KOPT-K1 (cell line): Measurements from ENCODE around the gene CBLB.
A peak's percentile ranks its signal among the peaks of the same experiment; 100 is the strongest.
"Not testable (repeated sequence)": the region's sequence is repeated elsewhere in the genome, so short reads cannot be mapped to it uniquely, and the experiment has no call there.

ENCODE experiments used
- H3K27ac ChIP-seq: fragments of 200-600 bp; sonication (generic); 2 replicates; pipeline ENCODE4 v1.5.1; 2016; ENCODE audit warnings: antibody characterized with exemption, mild to moderate bottlenecking, low read depth, low read length; ENCODE audit not compliant: poor library complexity, severe bottlenecking
- H3K36me3 ChIP-seq: fragments of 200-600 bp; sonication (generic); 2 replicates; pipeline ENCODE4 v1.5.1; 2017; ENCODE audit warnings: antibody characterized with exemption, mild to moderate bottlenecking, low read length, moderate library complexity; ENCODE audit not compliant: insufficient read depth
- H3K9me3 ChIP-seq: fragments of 200-600 bp; sonication (generic); 2 replicates; pipeline ENCODE4 v1.5.1; 2017; ENCODE audit warnings: antibody characterized with exemption, low read length, mild to moderate bottlenecking; ENCODE audit not compliant: insufficient read depth, poor library complexity, severe bottlenecking

Gene CBLB

DNA sequence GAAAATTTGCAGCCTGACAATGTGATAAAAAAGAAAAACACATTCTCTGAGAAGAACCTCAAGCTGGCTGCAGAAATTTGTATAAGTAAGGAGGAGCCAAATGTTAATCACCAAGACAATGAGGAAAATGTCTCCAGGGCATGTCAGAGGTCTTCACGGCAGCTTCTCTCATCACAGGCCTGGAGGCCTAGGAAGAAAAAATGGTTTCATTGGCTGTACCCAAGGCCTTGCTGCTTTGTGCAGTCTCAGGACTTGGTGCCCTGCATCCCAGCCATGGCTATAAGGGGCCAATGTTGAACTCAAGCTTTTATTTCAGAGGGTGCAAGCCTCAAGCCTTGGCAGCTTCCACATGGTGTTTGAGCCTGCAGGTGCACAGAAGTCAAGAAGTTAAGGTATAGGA, 106.6 kb downstream of the CBLB start:
- not testable (repeated sequence) for H3K36me3 ChIP-seq

DNA sequence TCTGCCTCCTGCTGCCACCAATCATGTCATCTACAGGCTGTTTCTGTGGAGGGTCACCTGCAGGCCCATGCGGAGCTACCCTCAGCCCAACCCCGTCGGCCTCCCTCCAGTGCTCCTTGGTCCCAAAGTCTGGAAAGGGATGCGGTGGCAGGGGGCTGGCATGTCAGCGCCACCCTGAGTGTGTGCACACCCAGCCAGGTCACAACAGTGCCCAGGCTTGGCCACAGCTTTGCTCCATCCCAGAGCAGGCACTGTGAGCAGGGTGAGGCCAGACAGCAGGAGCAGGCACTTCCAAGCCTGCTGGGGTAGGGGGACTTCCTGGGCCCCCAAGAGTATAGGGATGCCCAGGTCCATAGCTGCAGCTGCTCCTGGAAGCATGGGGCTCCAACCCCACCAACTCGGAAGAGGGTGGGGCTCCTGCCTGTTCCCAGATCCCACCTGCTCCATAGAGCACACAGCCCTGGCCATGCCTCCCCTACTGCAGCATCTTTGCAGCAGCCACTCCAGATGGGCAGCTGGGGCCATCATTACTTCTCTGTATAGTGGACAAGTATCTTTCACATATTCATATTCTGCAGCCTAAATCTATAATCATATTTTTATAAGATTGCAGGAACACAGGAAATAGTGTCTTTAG, 109.3 kb downstream of the CBLB start:
- no peaks in the 10 kb centered on the region for H3K36me3 ChIP-seq
- peaks cover 46% of the 10 kb centered on the region for H3K9me3 ChIP-seq

More for the DNA sequence above, 106.6 kb downstream of the CBLB start:
- H3K9me3 ChIP-seq = peaks cover 46% of the 10 kb centered on the region
- not testable (repeated sequence) for H3K27ac ChIP-seq

DNA sequence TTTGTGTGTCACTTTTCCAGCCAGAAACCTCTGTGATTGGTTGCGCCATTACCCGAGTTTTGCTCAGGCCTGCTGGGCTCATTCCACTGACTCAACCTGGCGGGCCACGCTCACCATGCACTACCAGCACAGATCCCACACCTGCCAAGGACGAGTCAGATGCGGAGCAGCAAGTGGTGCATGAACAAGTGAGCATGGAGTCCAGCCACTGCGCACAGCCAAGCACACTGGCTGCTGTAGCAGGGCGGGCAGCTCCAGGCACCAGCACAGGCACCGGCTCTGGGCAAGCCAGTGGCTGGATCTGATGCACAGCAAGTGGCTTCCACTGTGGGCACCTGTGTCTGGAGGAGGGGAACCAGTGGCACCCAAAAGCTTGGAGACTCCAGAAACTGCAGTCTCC, 110.4 kb downstream of the CBLB start:
- Histone ChIP-seq H3K36me3 (no peaks in the 10 kb centered on the region), H3K9me3 (peaks cover 43% of the 10 kb centered on the region), H3K27ac (no peak overlapping the region)

More for the DNA sequence above, 109.3 kb downstream of the CBLB start:
- no peak overlapping the region for H3K27ac ChIP-seq

DNA sequence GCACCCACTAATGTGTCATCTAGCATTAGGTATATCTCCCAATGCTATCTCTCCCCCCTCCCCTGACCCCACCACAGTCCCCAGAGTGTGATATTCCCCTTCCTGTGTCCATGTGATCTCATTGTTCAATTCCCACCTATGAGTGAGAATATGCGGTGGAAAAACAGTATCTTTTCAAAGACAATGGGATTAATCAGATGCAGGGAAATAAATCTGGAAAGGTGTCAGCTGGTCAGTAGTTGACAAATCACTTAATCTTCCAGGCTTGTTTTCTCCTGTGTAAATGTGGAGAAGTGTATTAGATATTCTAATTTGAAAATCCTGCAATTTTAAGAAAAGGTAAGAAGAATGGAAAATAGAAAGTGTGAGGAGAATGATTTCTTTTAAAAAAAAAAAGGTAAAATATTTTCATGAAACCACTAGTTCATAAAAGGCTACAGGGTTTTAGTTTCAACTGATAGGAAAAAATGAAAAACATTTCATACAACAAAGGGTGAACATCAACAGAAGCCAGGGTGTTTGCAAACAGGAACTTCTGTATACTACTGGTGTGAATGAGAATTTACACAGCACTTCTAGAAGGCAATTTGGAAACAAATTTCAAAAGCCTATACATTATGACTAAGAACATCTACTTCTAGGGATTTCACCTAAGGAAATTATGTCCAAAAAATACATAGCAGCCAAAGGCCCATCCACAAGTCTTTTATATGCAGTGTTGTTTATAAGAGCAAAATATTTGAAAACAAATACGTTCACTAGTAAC, 113.5 kb downstream of the CBLB start:
- H3K9me3 ChIP-seq = peaks cover 17% of the 10 kb centered on the region
- H3K27ac ChIP-seq = no peak overlapping the region
- no peaks in the 10 kb centered on the region for H3K36me3 ChIP-seq

DNA sequence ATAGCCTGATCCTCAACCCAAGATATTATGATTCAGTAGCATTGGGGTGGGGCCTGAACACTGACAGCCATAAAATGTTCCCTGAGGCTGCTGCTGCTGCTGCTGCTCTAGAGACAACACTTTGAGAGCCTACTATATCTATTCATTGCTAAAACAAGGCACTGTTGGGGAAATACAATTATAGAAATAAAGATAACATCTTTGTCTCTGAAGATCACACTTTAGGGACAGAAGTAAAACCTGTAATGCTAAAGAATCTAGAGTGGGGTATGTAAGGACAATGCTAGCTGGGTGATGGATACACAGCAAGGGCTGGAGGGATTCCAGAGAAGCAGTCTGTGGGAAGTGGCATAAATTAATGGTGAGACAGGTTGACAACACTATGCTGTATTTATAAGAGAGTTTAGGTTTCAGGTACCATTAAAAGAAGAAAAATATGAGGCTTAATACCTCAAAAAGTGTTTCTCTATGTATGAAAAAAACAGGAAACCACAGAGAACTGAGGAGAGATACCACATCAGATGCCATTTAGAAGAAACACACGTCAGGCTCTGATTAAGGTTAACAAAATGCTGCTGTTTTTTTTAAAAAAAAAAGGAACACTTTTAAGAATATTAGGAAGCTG, 115.9 kb downstream of the CBLB start:
- peak overlapping the region; percentile 18 for H3K27ac ChIP-seq
- no peaks in the 10 kb centered on the region for H3K9me3 ChIP-seq
- no peaks in the 10 kb centered on the region for H3K36me3 ChIP-seq

DNA sequence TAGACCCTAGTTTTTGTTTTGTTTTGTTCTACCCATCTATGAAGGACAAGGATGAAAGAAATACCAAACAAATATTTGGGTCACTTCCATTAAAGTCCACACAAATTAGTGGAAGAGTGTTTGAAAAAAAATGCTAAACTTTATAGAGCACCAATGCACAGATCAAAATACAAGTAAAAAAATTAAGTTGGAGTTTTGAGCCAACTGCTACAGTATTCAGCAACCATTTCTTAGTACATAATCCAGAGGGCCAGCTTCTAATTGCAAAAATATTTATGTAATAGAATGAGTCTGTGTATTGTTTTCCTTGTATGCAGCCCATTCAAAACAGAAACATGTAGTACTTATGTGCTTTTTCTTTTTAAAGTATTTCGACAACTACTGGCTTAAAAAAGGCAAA, 121.1 kb downstream of the CBLB start:
- no peaks in the 10 kb centered on the region for H3K9me3 ChIP-seq
- H3K27ac ChIP-seq = no peak overlapping the region
- H3K36me3 ChIP-seq = no peaks in the 10 kb centered on the region

DNA sequence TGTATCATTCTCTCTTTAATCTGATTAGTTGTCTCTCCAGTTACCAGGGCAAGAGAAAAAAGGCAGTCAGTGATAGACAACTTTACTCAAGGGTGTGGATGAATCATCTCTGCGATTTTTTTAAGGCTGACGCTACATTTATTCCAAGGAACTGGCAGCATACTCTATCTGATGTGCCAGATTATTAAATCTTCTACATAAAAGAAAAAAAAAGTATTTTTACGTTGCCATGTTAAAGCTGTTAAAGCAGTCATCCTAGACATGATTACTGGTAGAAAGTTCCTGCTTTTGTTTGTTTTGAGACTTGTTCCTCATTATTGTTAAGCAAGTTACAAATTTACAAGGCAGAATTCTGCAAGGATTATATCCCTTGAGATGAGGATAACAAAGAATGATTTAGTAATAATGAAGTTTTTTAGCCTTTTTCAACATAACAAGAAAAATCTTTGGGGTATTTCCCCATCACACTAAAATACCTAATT, 121.7 kb downstream of the CBLB start:
- Histone ChIP-seq H3K27ac (no peak overlapping the region), H3K9me3 (no peaks in the 10 kb centered on the region), H3K36me3 (no peaks in the 10 kb centered on the region)

DNA sequence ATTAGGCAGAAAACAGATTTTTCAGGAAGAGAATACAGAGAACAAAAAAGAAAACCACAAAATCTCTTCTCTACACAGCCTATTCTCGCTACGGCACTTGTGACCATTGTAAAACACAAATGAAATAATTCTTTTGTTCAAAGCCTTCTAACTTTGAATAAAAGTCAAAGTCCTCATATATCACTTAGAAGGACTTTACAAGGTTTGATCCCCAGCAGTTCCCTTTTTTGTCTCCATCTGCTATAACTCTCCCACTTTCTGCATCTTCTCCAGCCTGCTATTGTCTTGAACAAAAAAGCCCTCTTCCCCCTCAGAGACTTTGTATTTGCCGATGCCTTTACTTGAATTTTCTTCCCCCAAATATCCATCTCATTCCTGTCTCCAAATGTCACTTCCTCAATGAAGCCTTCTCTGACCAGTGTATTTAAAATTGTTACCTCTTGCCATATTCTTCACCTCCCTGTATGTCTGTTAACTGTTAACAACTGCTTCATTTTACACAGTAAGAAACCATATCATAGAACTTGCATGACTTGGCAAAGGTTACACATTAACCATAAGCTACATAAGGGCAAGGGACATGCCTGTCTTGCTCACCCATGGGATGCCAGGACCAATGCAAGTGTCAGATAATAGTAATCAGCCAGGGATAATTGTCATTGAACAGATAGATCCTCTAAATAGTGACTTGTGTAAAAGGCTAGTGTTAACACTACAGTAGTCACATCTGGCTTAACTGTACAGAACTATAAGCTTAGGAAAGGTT, 122.4 kb downstream of the CBLB start:
- H3K36me3 ChIP-seq = no peaks in the 10 kb centered on the region
- no peaks in the 10 kb centered on the region for H3K9me3 ChIP-seq
- no peak overlapping the region for H3K27ac ChIP-seq

DNA sequence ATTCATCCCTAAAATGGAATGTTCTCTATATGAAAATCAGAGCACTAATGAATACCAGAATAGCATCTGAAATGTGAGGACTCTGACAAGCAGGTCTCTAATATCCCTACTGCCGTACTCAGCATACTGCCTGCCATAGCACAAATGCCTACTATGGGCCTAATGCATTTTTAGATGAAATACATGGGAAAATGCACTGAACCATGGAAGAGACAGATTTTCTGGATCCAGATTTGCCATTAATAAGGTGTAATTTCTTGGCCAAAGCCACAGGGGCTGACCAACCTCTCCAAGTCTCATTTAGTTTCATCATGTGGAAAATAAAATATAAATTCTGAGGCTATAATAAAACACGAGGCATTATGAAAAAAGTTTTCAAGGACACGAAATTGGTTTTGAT, 123.8 kb downstream of the CBLB start:
- no peaks in the 10 kb centered on the region for H3K36me3 ChIP-seq

DNA sequence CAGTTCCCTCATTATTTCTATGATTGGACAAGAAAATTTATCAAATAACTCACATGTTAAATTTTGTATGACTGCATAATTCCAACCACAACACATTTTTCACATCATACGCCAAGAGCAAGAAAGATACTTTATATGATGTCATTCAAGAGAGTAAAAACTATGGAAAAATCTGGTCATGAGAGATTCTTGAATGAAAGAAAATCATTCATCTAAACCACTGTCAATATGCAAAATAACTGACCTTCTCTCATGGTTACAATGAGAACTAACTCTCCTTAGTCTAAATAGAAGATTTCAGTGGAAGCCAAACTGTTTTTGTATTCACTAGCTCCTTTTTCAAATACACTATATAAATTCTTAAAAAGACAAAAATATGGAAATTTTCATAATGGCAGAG, 124.6 kb downstream of the CBLB start:
- Histone ChIP-seq H3K36me3 (no peaks in the 10 kb centered on the region), H3K27ac (no peak overlapping the region), H3K9me3 (peaks cover 6% of the 10 kb centered on the region)

More for the DNA sequence above, 123.8 kb downstream of the CBLB start:
- Histone ChIP-seq H3K9me3 (no peaks in the 10 kb centered on the region), H3K27ac (no peak overlapping the region)

DNA sequence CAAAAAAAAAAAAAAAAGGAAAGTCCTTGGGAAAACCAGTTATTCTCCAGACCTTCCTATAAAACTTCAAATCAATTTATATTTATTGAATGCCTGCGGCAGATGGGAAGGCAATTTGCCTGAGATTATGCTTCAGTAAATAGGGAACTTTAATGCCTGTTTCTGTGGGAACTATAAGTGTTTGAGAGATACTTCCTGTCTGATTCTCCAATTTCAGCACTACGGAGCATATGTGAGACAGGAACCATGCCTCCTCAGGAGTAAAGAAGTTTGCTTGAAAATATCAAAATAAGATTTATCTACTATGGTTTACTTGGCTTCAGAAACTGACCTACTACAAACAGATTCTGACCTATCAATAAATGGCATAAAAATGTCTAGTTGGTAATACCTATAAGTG, 135.5 kb downstream of the CBLB start:
- no peaks in the 10 kb centered on the region for H3K9me3 ChIP-seq
- H3K27ac ChIP-seq = no peak overlapping the region
- H3K36me3 ChIP-seq = no peaks in the 10 kb centered on the region

DNA sequence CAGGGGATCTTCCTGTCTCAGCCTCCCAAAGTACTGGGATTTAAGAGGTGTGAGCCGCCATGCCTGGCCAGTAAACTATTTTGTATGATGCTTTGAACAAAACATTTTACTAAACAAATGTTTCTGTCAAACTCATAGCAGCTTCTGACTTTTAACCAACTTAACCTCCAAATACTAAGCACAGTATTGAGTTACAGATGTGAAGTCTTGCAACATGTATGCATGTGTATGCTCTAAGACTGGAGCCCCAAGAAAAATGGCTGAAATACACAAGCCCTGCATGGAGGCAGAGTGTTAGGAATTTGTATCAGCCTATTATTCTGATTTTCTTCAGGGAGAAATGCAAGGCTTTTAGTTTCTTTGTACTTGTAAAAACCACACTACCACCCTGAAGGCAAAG, 137.1 kb downstream of the CBLB start:
- no peaks in the 10 kb centered on the region for H3K36me3 ChIP-seq
- H3K9me3 ChIP-seq = peaks cover 9% of the 10 kb centered on the region
- H3K27ac ChIP-seq = no peak overlapping the region

DNA sequence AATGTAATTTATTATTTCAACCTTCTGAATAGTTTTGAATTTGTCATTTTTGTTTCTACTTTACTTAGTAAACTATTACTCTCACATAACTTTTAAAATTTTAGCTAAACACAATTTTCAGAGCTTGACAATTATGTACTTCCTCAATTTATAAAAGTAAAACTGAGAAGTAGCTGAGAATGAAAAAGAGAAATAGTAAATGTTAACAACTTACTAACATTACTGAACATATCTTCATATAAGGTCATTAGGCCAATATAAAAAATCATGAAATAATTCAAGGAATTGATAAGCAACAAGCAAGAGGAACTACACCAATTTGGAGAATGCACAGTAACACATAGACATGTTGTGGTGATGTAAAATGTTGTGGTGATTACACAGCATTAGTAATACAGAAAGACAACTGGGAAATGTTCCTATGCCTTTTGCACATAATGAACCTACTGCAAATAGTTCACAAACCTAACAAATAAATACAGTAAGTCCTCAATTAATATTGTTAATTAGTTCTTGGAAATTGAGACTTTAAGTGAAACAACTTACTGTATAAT, 137.9 kb downstream of the CBLB start:
- peaks cover 9% of the 10 kb centered on the region for H3K9me3 ChIP-seq
- H3K27ac ChIP-seq = no peak overlapping the region
- no peaks in the 10 kb centered on the region for H3K36me3 ChIP-seq

DNA sequence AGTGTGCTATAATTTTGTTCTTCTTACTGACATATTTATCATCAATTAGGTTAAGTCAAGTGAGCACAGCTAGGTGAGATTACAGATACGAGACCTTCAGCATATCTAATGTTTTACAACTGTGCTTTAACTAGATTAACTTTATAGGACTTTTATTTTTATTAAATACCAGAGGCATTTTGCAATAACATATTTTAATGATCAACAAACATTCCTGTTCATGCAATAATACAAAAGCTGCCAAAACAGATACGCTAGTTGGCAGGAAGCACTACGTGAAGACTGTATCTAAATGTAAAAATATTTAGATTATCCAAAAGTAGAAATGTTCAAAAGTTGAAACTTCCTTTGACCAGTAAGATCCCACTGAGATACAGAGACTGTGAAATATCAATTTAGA, 139.1 kb downstream of the CBLB start:
- Histone ChIP-seq H3K36me3 (no peaks in the 10 kb centered on the region), H3K27ac (no peak overlapping the region), H3K9me3 (peaks cover 9% of the 10 kb centered on the region)
